ENCODE data around the gene OR6J1. TPM values are rescaled to one million over a fixed set of nuclear protein-coding genes. Genes with fewer than 3 reads are reported as not detected.

Gene OR6J1
- total and polyA plus RNA-seq, 10 of the 15 experiments (the other 5 are each of a cell fraction or from before 2014, with no cell fraction given) = not detected

DNA sequence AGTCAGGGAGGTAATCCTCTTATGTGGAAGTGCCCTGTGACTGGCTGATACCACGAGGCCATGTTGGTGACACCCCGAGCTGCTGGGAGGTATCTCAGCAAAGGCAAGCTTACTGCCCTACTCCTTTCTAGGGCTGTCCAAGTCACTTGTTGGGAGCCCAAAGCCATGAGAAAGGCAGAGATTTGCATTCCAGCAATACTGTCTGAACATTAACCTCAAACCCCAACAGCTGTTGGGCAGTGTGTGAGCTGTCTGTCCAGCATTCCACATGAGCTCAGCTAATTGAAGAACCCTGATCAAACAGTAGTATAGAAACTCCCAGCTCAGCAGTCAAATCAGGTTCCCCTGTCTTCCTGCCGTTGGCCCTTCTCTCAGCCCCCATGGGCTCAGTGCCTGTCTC, 36.9 kb downstream of the OR6J1 start:
- CTCF ChIA-PET = interaction anchor here (1.0 kb wide), 2 partner anchors 8 to 135 kb away, joined by 3 to 4 read pairs; no protein-coding TSS in a partner anchor
- POLR2A ChIA-PET = interaction anchor here (0.9 kb wide), 1 partner anchor 9 kb away, joined by 3 read pairs; the partner anchor contains the start of gene ABHD4
- in situ Hi-C loops (cut with MboI) = no loop called here
- Histone ChIP-seq H3K79me2 (ENCODE audit: control insufficient read depth, insufficient read depth, low read length) (no peaks in the 10 kb centered on the region), H3K4me2 (ENCODE audit: control insufficient read depth, insufficient read depth) (no peak overlapping the region), H4K20me1 (ENCODE audit: control insufficient read depth, insufficient read depth) (no peaks in the 10 kb centered on the region), H3K27me3 (replicated peaks in 1 of 2; ENCODE audit: control insufficient read depth in 2 of 2, insufficient read depth in 2 of 2, low read length in 1 of 2) (no peaks in the 10 kb centered on the region), H3K27ac (ENCODE audit: control insufficient read depth, insufficient read depth) (no peak overlapping the region), H3K9me3 (replicated peaks; ENCODE audit: control insufficient read depth, insufficient read depth, low read length) (no peaks in the 10 kb centered on the region), H3K9ac (ENCODE audit: control insufficient read depth, insufficient read depth, low read length) (no peak overlapping the region), H3K4me1 (ENCODE audit: control insufficient read depth, insufficient read depth, low read length) (no peaks in the 10 kb centered on the region), H3K36me3 (ENCODE audit: control insufficient read depth in 2 of 2, insufficient read depth in 2 of 2, low read length in 1 of 2) (peaks cover 1 to 11% of the 10 kb centered on the region in 2 experiments; a peak in 3 of 4 replicates), H2AFZ (ENCODE audit: control insufficient read depth, low read depth, low read length) (no peak overlapping the region), H3K4me3 (no peak overlapping the region)
- intact Hi-C loops (cut with micrococcal nuclease; ENCODE audit: unreplicated experiment) = no loop called here
- ATAC-seq (no peak), FAIRE-seq (no peak), DNase-seq (ENCODE audit: low read depth, low spot score) (no peak)
- RAD21 ChIA-PET (ENCODE audit: unreplicated experiment) = interaction anchor here (0.8 kb wide), 1 partner anchor 36 kb away, joined by 3 read pairs; no protein-coding TSS in a partner anchor
- TF ChIP-seq FOXM1 (IDR thresholded peaks at IDR 0.05; ENCODE audit: low read depth, low read length) (no peak), IRF5 (IDR thresholded peaks at IDR 0.05; ENCODE audit: borderline replicate concordance) (no peak), HCFC1 (IDR thresholded peaks at IDR 0.05; ENCODE audit: low read length) (no peak), USF2 (IDR thresholded peaks at IDR 0.05; ENCODE audit: borderline replicate concordance, low read depth, low read length) (no peak)
- TF ChIP-seq, protein P1, sequence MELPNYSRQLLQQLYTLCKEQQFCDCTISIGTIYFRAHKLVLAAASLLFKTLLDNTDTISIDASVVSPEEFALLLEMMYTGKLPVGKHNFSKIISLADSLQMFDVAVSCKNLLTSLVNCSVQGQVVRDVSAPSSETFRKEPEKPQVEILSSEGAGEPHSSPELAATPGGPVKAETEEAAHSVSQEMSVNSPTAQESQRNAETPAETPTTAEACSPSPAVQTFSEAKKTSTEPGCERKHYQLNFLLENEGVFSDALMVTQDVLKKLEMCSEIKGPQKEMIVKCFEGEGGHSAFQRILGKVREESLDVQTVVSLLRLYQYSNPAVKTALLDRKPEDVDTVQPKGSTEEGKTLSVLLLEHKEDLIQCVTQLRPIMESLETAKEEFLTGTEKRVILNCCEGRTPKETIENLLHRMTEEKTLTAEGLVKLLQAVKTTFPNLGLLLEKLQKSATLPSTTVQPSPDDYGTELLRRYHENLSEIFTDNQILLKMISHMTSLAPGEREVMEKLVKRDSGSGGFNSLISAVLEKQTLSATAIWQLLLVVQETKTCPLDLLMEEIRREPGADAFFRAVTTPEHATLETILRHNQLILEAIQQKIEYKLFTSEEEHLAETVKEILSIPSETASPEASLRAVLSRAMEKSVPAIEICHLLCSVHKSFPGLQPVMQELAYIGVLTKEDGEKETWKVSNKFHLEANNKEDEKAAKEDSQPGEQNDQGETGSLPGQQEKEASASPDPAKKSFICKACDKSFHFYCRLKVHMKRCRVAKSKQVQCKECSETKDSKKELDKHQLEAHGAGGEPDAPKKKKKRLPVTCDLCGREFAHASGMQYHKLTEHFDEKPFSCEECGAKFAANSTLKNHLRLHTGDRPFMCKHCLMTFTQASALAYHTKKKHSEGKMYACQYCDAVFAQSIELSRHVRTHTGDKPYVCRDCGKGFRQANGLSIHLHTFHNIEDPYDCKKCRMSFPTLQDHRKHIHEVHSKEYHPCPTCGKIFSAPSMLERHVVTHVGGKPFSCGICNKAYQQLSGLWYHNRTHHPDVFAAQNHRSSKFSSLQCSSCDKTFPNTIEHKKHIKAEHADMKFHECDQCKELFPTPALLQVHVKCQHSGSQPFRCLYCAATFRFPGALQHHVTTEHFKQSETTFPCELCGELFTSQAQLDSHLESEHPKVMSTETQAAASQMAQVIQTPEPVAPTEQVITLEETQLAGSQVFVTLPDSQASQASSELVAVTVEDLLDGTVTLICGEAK (IDR thresholded peaks at IDR 0.05; ENCODE audit: borderline replicate concordance) = no peak
- no TSS peak for BruUV-seq (replicated peaks)
- SMC1A ChIA-PET (ENCODE audit: uncharacterized antibody, unreplicated experiment) = interaction anchor here (0.7 to 1.2 kb wide), 3 partner anchors 18 to 120 kb away, joined by 3 read pairs; no protein-coding TSS in a partner anchor
- 72% methylated on average over 3 of the region's 3 CpGs for WGBS (ENCODE audit: insufficient coverage, insufficient replicate concordance, low lambda C conversion rate, missing lambda C conversion rate)
